Endodermal cell (in vitro differentiated cells): ENCODE results near the gene VKORC1L1. TPM values are rescaled to one million over a fixed set of nuclear protein-coding genes. Genes with fewer than 3 reads are reported as not detected.

Source experiments
- DNase-seq: peaks from one replicate; pipeline ENCODE4 v3.0.0-alpha.2; 2017
- H3K27ac ChIP-seq: 2 replicates; pipeline ENCODE4 v1.5.1; 2013; ENCODE audit warnings: mild to moderate bottlenecking, low read depth, low read length, moderate library complexity
- H3K27me3 ChIP-seq: 2 replicates; pipeline ENCODE4 v1.6.1; 2013; ENCODE audit warnings: mild to moderate bottlenecking, low read length, moderate library complexity; ENCODE audit not compliant: insufficient read depth, control insufficient read depth, poor library complexity, severe bottlenecking
- H3K36me3 ChIP-seq: 2 replicates; pipeline ENCODE4 v1.7.0; 2013; ENCODE audit warnings: mild to moderate bottlenecking, low read length, moderate library complexity; ENCODE audit not compliant: control insufficient read depth, insufficient read depth
- H3K4me1 ChIP-seq: one replicate; pipeline ENCODE4 v1.7.0; 2013; ENCODE audit warnings: low read length; ENCODE audit not compliant: control insufficient read depth, insufficient read depth
- H3K4me3 ChIP-seq: 2 replicates; pipeline ENCODE4 v1.5.1; 2013; ENCODE audit warnings: mild to moderate bottlenecking, low read length, moderate library complexity
- H3K9ac ChIP-seq: 2 replicates; pipeline ENCODE4 v1.6.1; 2013; ENCODE audit warnings: mild to moderate bottlenecking, low read length, moderate library complexity; ENCODE audit not compliant: poor library complexity, severe bottlenecking; ENCODE audit errors: extremely low read depth
- H3K9me3 ChIP-seq: 2 replicates; pipeline ENCODE4 v1.6.1; 2013; ENCODE audit warnings: mild to moderate bottlenecking, low read length, moderate library complexity; ENCODE audit not compliant: control insufficient read depth
- H3K27ac Mint-ChIP-seq: 2 replicates; pipeline ENCODE4 v1.8.0; 2020; ENCODE audit warnings: mixed read lengths
- H3K27me3 Mint-ChIP-seq: 2 replicates; pipeline ENCODE4 v1.8.0; 2021; ENCODE audit warnings: mild to moderate bottlenecking, mixed read lengths; ENCODE audit not compliant: insufficient read depth
- H3K36me3 Mint-ChIP-seq: 2 replicates; pipeline ENCODE4 v1.8.0; 2020; ENCODE audit warnings: low read depth, mixed read lengths
- H3K4me1 Mint-ChIP-seq: 2 replicates; pipeline ENCODE4 v1.8.0; 2020; ENCODE audit warnings: mixed read lengths
- H3K4me3 Mint-ChIP-seq: 2 replicates; pipeline ENCODE4 v1.8.0; 2020; ENCODE audit warnings: mild to moderate bottlenecking, moderate library complexity, mixed read lengths
- H3K9me3 Mint-ChIP-seq: 2 replicates; pipeline ENCODE4 v1.8.0; 2020; ENCODE audit warnings: mild to moderate bottlenecking, mixed read lengths
- CTCF ChIP-seq: fragments of 200-600 bp; sonication (generic); conservative IDR thresholded peaks from 2 replicates; pipeline ENCODE4 v1.5.0; 2021; ENCODE audit warnings: antibody characterized with exemption, mild to moderate bottlenecking
- WGBS, 2 experiments: methylation state at CpG; one replicate each; pipeline versions ENCODE4 v1.1.5 to v1.1.7; 2013; ENCODE audit warnings: missing lambda C conversion rate in 2 of 2, mixed read lengths in 1 of 2; ENCODE audit not compliant: insufficient coverage in 1 of 2, insufficient read length in 1 of 2; 5-methylcytosine and 5-hydroxymethylcytosine counted together
- total RNA-seq, 2 donors: library from RNA; stranded (reverse); fragmentation: NEBNext Ultra II Directional in 1 of 2; extraction: Animal tissue kit (Norgen Biotek cat#: 25700) in 1 of 2; gene quantifications; 2 replicates in 1 of 2; 3 replicates in 1 of 2; pipeline ENCODE4 v1.2.1, GENCODE V29; 2021

The VKORC1L1 gene
- total RNA-seq, 2 donors from 2014 or later = 20.7 to 24.7 TPM

DNA sequence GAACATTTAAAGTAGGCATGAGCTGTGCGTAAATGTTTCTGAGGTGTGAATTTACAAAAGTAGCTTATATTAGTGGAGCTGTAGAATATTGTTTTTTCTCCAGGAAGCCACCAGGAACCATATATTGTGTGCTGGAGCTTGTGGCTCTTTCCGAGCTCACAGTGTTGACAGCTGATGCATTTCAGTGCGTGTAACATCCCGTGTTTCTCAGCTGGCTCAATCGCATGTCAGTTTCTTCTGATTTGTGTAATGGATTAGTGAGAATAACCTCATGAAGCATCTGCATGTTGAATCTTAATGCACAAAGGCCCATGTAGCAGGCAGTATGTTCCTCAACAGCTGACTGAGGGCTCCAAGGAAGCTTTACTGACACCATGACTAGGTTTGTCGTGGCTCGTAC, 39.4 kb downstream of the VKORC1L1 start:
- Mint-ChIP-seq H3K4me3 (no peak overlapping the region), H3K9me3 (no peaks in the 10 kb centered on the region), H3K36me3 (peaks cover 3% of the 10 kb centered on the region), H3K27ac (no peak overlapping the region), H3K4me1 (peaks cover 13% of the 10 kb centered on the region), H3K27me3 (no peaks in the 10 kb centered on the region)
- H3K4me3 ChIP-seq = no peak overlapping the region
- H3K36me3 ChIP-seq = no peaks in the 10 kb centered on the region
- no peaks in the 10 kb centered on the region for H3K27me3 ChIP-seq
- WGBS, 2 experiments = 94 to 96% methylated on average over 7 of the region's 7 CpGs
- no peak for DNase-seq
- no peak overlapping the region for H3K9ac ChIP-seq
- H3K4me1 ChIP-seq = no peaks in the 10 kb centered on the region
- no peak for TF ChIP-seq CTCF
- H3K9me3 ChIP-seq = no peaks in the 10 kb centered on the region
- no peak overlapping the region for H3K27ac ChIP-seq

- no peak overlapping the region for H3K27ac ChIP-seq
- H3K27me3 ChIP-seq = peaks cover 13% of the 10 kb centered on the region
- no peak overlapping the region for H3K9ac ChIP-seq
- Mint-ChIP-seq H3K27me3 (peaks cover 3% of the 10 kb centered on the region), H3K9me3 (no peaks in the 10 kb centered on the region), H3K36me3 (peaks cover 3% of the 10 kb centered on the region), H3K4me1 (peaks cover 4% of the 10 kb centered on the region), H3K27ac (no peak overlapping the region), H3K4me3 (no peak overlapping the region)
- TF ChIP-seq CTCF = no peak
- H3K4me3 ChIP-seq = no peak overlapping the region
- H3K4me1 ChIP-seq = no peaks in the 10 kb centered on the region
- no peaks in the 10 kb centered on the region for H3K36me3 ChIP-seq
- no peak for DNase-seq
- no peaks in the 10 kb centered on the region for H3K9me3 ChIP-seq
- whole genome bisulfite sequencing, 2 experiments = 94 to 100% methylated on average over 2 to 8 of the region's 8 CpGs
These were observed 43.2 kb downstream of the VKORC1L1 start for GRCh38 chr7:65915921-65916657.

GRCh38 chr7:65923316-65923715, 50.4 kb downstream of the VKORC1L1 start:
- Mint-ChIP-seq H3K27ac (no peak overlapping the region), H3K36me3 (no peaks in the 10 kb centered on the region)
- DNase-seq = no peak

More at GRCh38 chr7:65923316-65923715, 50.4 kb downstream of the VKORC1L1 start:
- Histone ChIP-seq H3K27me3 (peaks cover 3% of the 10 kb centered on the region), H3K4me1 (no peaks in the 10 kb centered on the region), H3K4me3 (no peak overlapping the region), H3K27ac (no peak overlapping the region), H3K9ac (no peak overlapping the region), H3K9me3 (no peaks in the 10 kb centered on the region), H3K36me3 (peaks cover 8% of the 10 kb centered on the region)
- Mint-ChIP-seq H3K9me3 (no peaks in the 10 kb centered on the region), H3K4me3 (no peak overlapping the region), H3K27me3 (peaks cover 3% of the 10 kb centered on the region), H3K4me1 (no peaks in the 10 kb centered on the region)
- 88 to 97% methylated on average over 2 to 4 of the region's 4 CpGs for WGBS, 2 experiments
- TF ChIP-seq CTCF = no peak
